SK-N-SH (cell line): ENCODE data around the gene KRT9. TPM values are rescaled to one million over a fixed set of nuclear protein-coding genes. Genes with fewer than 3 reads are reported as not detected.

ENCODE experiments used
- CTCF ChIA-PET: fragments of 300-600, 350-600 bp; formaldehyde crosslinking; extraction: SDS; loops from one replicate; lab custom pipeline; 2021; lab: Yijun Ruan, JAX
- POLR2A ChIA-PET: fragments of 350-600 bp; sonication (Branson Sonifier 250); formaldehyde crosslinking; extraction: SDS; loops from one replicate; lab custom pipeline; 2020; ENCODE audit warnings: antibody characterized with exemption, inconsistent platforms; lab: Yijun Ruan, JAX
- DNase-seq: peaks from one replicate; pipeline ENCODE4 v3.0.0; 2012
- H2AFZ ChIP-seq: fragments of 200-600 bp; sonication (generic); 2 replicates; pipeline ENCODE4 v1.8.1; 2016; ENCODE audit warnings: antibody characterized with exemption, mild to moderate bottlenecking, low read depth
- H3F3A ChIP-seq: fragments of 200-600 bp; sonication (generic); replicated peaks from 2 replicates; pipeline ENCODE3; 2016; ENCODE audit warnings: antibody characterized with exemption, mild to moderate bottlenecking; ENCODE audit not compliant: insufficient read depth
- H3K27ac ChIP-seq, 2 experiments: fragments of 200-500 bp in 1 of 2; fragments of 200-600 bp in 1 of 2; sonication (Bioruptor generic) in 1 of 2; sonication (generic), shearing (Covaris generic) in 1 of 2; 2 replicates each; pipeline versions ENCODE4 v1.5.1 to v1.6.1; 2014 to 2016; ENCODE audit warnings: low read depth in 2 of 2, inconsistent platforms in 1 of 2, low read length in 1 of 2, mild to moderate bottlenecking in 1 of 2, mixed read lengths in 1 of 2
- H3K27me3 ChIP-seq: fragments of 200-600 bp; sonication (generic), shearing (Covaris generic); 2 replicates; pipeline ENCODE4 v1.6.1; 2016; ENCODE audit warnings: mixed run types; ENCODE audit not compliant: insufficient read depth
- H3K36me3 ChIP-seq, 2 experiments: fragments of 200-500 bp in 1 of 2; fragments of 200-600 bp in 1 of 2; sonication (Bioruptor generic) in 1 of 2; sonication (generic) in 1 of 2; replicated peaks in 1 of 2; 2 replicates each; pipeline versions ENCODE3 to v1.5.1; 2014 to 2016; ENCODE audit warnings: low read length in 1 of 2, mild to moderate bottlenecking in 1 of 2; ENCODE audit not compliant: insufficient read depth in 2 of 2, control insufficient read depth in 1 of 2
- H3K4me1 ChIP-seq, 2 experiments: fragments of 200-500 bp in 1 of 2; fragments of 200-600 bp in 1 of 2; sonication (Bioruptor generic) in 1 of 2; sonication (generic), shearing (Covaris generic) in 1 of 2; 2 replicates each; pipeline versions ENCODE4 v1.5.1 to v1.6.1; 2014 to 2016; ENCODE audit warnings: low read depth in 1 of 2, low read length in 1 of 2, mixed run types in 1 of 2; ENCODE audit not compliant: insufficient read depth in 2 of 2, control insufficient read depth in 1 of 2
- H3K4me2 ChIP-seq: fragments of 200-600 bp; sonication (generic), shearing (Covaris generic); 2 replicates; pipeline ENCODE4 v1.6.1; 2017; ENCODE audit warnings: mixed run types
- H3K4me3 ChIP-seq, 2 experiments: fragments of 200-500 bp in 1 of 2; fragments of 200-600 bp in 1 of 2; sonication (Bioruptor generic) in 1 of 2; sonication (generic), shearing (Covaris generic) in 1 of 2; 2 replicates each; pipeline versions ENCODE4 v1.5.1 to v1.8.1; 2014 to 2016; ENCODE audit warnings: low read depth in 2 of 2, inconsistent platforms in 1 of 2, low read length in 1 of 2, mild to moderate bottlenecking in 1 of 2, mixed read lengths in 1 of 2, moderate library complexity in 1 of 2
- H3K79me2 ChIP-seq: fragments of 200-600 bp; sonication (generic); 2 replicates; pipeline ENCODE4 v1.8.1; 2017; ENCODE audit warnings: mild to moderate bottlenecking; ENCODE audit not compliant: insufficient read depth
- H3K9ac ChIP-seq: fragments of 200-600 bp; sonication (generic); 2 replicates; pipeline ENCODE4 v1.6.1; 2017; ENCODE audit warnings: mixed run types
- H3K9me2 ChIP-seq: fragments of 200-600 bp; sonication (generic); 2 replicates; pipeline ENCODE4 v1.6.1; 2017; ENCODE audit warnings: mixed run types
- H3K9me3 ChIP-seq: fragments of 200-600 bp; sonication (generic); 2 replicates; pipeline ENCODE4 v1.6.1; 2017; ENCODE audit warnings: mixed run types, mild to moderate bottlenecking, moderate library complexity
- H4K20me1 ChIP-seq: fragments of 200-600 bp; sonication (generic); 2 replicates; pipeline ENCODE4 v1.6.1; 2017; ENCODE audit warnings: mild to moderate bottlenecking, mixed run types; ENCODE audit not compliant: insufficient read depth
- CHD2 ChIP-seq: fragments of 150-350 bp; IDR thresholded peaks from 2 replicates; pipeline ENCODE4 v1.6.1; 2018; ENCODE audit warnings: low read length; ENCODE audit not compliant: partially characterized antibody
- ELF1 ChIP-seq: IDR thresholded peaks from 2 replicates; pipeline ENCODE4 v1.4.0; 2012
- EP300 ChIP-seq, 2 experiments: IDR thresholded peaks; 2 replicates each; pipeline versions ENCODE4 v1.4.0 to v1.6.1; 2012; ENCODE audit warnings: borderline replicate concordance in 1 of 2, low read depth in 1 of 2, low read length in 1 of 2
- GABPA ChIP-seq: IDR thresholded peaks from 2 replicates; pipeline ENCODE4 v1.4.0; 2012; ENCODE audit warnings: low read depth, mild to moderate bottlenecking
- MAX ChIP-seq: IDR thresholded peaks from 2 replicates; pipeline ENCODE4 v1.4.0; 2012; ENCODE audit warnings: low read depth
- MEF2A ChIP-seq: IDR thresholded peaks from 2 replicates; pipeline ENCODE4 v1.4.0; 2012; ENCODE audit warnings: low read depth, borderline replicate concordance
- MXI1 ChIP-seq: IDR thresholded peaks from 2 replicates; pipeline ENCODE4 v1.6.1; 2012; ENCODE audit warnings: mild to moderate bottlenecking, low read depth, low read length, improper control_type of control experiment
- NFIC ChIP-seq: IDR thresholded peaks from 2 replicates; pipeline ENCODE4 v1.4.0; 2012; ENCODE audit warnings: borderline replicate concordance
- REST ChIP-seq: IDR thresholded peaks from 2 replicates; pipeline ENCODE4 v1.6.1; 2012; ENCODE audit warnings: mild to moderate bottlenecking, low read depth, low read length, moderate library complexity
- RFX5 ChIP-seq: IDR thresholded peaks from 2 replicates; pipeline ENCODE4 v1.6.1; 2012; ENCODE audit warnings: mild to moderate bottlenecking, improper control_type of control experiment, low read length
- SMC3 ChIP-seq: IDR thresholded peaks from 2 replicates; pipeline ENCODE4 v1.6.1; 2012; ENCODE audit warnings: low read depth, low read length, improper control_type of control experiment
- TAF1 ChIP-seq: IDR thresholded peaks from 2 replicates; pipeline ENCODE4 v1.6.1; 2012; ENCODE audit warnings: low read depth, mild to moderate bottlenecking, low read length, moderate library complexity, borderline replicate concordance
- TEAD4 ChIP-seq: IDR thresholded peaks from 2 replicates; pipeline ENCODE4 v1.4.0; 2012; ENCODE audit warnings: mild to moderate bottlenecking, borderline replicate concordance; ENCODE audit not compliant: insufficient read depth
- USF2 ChIP-seq: fragments of 150-350 bp; IDR thresholded peaks from 2 replicates; pipeline ENCODE4 v1.6.1; 2017; ENCODE audit warnings: antibody characterized with exemption, low read length, low read depth, borderline replicate concordance
- YY1 ChIP-seq: IDR thresholded peaks from 2 replicates; pipeline ENCODE4 v1.4.0; 2012; ENCODE audit warnings: low read depth, mild to moderate bottlenecking
- WGBS: methylation state at CpG from one replicate; pipeline ENCODE4 v1.1.6; 2017; ENCODE audit warnings: low lambda C conversion rate; 5-methylcytosine and 5-hydroxymethylcytosine counted together
- polyA plus RNA-seq, 3 experiments: library from polyadenylated mRNA; depleted of rRNA; stranded (reverse); fragments of >200 nt; gene quantifications; 2 replicates each; pipeline ENCODE4 v1.2.3, GENCODE V29; 2012
- TF ChIP-seq, protein P1 (sequence below): IDR thresholded peaks from 2 replicates; pipeline ENCODE4 v1.4.0; 2012; ENCODE audit warnings: low read depth, borderline replicate concordance

The KRT9 gene
- polyA plus RNA-seq, 1 of the 3 experiments (the other 2 are of a cell fraction) = not detected

GRCh38 chr17:41555105-41555887 is 16.6 kb downstream of the KRT9 start:
- TF ChIP-seq TEAD4 (no peak), EP300 (IDR thresholded peaks at IDR 0.05; ENCODE audit: borderline replicate concordance in 1 of 2, low read depth in 1 of 2, low read length in 1 of 2) (no peak), MAX (no peak), GABPA (no peak), MXI1 (no peak), ELF1 (no peak), SMC3 (no peak), RFX5 (no peak), USF2 (no peak), CHD2 (no peak), YY1 (no peak), NFIC (no peak)
- no peak overlapping the region for H3K4me3 ChIP-seq
- H3K9me2 ChIP-seq = no peaks in the 10 kb centered on the region
- no peak overlapping the region for H3K9ac ChIP-seq
- H3K9me3 ChIP-seq = no peaks in the 10 kb centered on the region
- H3K27me3 ChIP-seq = peaks cover 23% of the 10 kb centered on the region; the same call in 1 of the 2 replicates
- POLR2A ChIA-PET = no interaction called here
- H3K36me3 ChIP-seq = no peaks in the 10 kb centered on the region
- no peak overlapping the region for H3K27ac ChIP-seq
- no peaks in the 10 kb centered on the region for H3K79me2 ChIP-seq
- H3F3A ChIP-seq = peaks cover 4% of the 10 kb centered on the region
- CTCF ChIA-PET = interaction anchor here (1.7 to 25.5 kb wide), 4 partner anchors 10 to 109 kb away, joined by 4 to 646 read pairs (median 274); no protein-coding TSS in a partner anchor
- no peaks in the 10 kb centered on the region; a peak in 1 of 4 replicates for H3K4me1 ChIP-seq
- no peaks in the 10 kb centered on the region for H4K20me1 ChIP-seq
- 31% methylated on average over 5 of the region's 5 CpGs for WGBS
- H3K4me2 ChIP-seq = no peak overlapping the region
- DNase-seq = no peak
- no peak overlapping the region for H2AFZ ChIP-seq

- H2AFZ ChIP-seq = no peak overlapping the region
- no peak overlapping the region for H3K4me2 ChIP-seq
- H4K20me1 ChIP-seq = no peaks in the 10 kb centered on the region
- no peaks in the 10 kb centered on the region for H3K36me3 ChIP-seq
- 74% methylated on average over 8 of the region's 8 CpGs for WGBS
- peaks cover under 1% of the 10 kb centered on the region in 2 experiments; a peak in 2 of 4 replicates for H3K4me1 ChIP-seq
- DNase-seq = no peak
- H3K27me3 ChIP-seq = peaks cover 19% of the 10 kb centered on the region; the same call in 1 of the 2 replicates
- H3K9ac ChIP-seq = no peak overlapping the region
- H3K4me3 ChIP-seq = no peak overlapping the region
- H3F3A ChIP-seq = peaks cover 4% of the 10 kb centered on the region
- no peaks in the 10 kb centered on the region for H3K9me3 ChIP-seq
- no peak overlapping the region for H3K27ac ChIP-seq
- ChIA-PET CTCF (interaction anchor here (1.7 to 25.5 kb wide), 3 partner anchors 11 to 110 kb away, joined by 4 to 646 read pairs (median 534); no protein-coding TSS in a partner anchor), POLR2A (no interaction called here)
- H3K9me2 ChIP-seq = no peaks in the 10 kb centered on the region
- TF ChIP-seq MXI1 (no peak), TAF1 (no peak), REST (no peak), NFIC (no peak), MEF2A (no peak)
- TF ChIP-seq, protein P1, sequence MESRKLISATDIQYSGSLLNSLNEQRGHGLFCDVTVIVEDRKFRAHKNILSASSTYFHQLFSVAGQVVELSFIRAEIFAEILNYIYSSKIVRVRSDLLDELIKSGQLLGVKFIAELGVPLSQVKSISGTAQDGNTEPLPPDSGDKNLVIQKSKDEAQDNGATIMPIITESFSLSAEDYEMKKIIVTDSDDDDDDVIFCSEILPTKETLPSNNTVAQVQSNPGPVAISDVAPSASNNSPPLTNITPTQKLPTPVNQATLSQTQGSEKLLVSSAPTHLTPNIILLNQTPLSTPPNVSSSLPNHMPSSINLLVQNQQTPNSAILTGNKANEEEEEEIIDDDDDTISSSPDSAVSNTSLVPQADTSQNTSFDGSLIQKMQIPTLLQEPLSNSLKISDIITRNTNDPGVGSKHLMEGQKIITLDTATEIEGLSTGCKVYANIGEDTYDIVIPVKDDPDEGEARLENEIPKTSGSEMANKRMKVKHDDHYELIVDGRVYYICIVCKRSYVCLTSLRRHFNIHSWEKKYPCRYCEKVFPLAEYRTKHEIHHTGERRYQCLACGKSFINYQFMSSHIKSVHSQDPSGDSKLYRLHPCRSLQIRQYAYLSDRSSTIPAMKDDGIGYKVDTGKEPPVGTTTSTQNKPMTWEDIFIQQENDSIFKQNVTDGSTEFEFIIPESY = no peak
- no peaks in the 10 kb centered on the region for H3K79me2 ChIP-seq
Observed at GRCh38 chr17:41553987-41554680, 17.7 kb downstream of the KRT9 start.
